Measurements from ENCODE around the gene DDIT4.
A peak's percentile ranks its signal among the peaks of the same experiment; 100 is the strongest.

The DDIT4 gene

GRCh38 chr10:72311667-72312066 is 37.9 kb downstream of the DDIT4 start:
- TF ChIP-seq CTCF (conservative IDR thresholded peaks at IDR 0.05; ENCODE audit: low read depth, low read length): no peak
- no peak overlapping the region for H3K4me3 ChIP-seq (ENCODE audit: low read depth, low read length)
- no peak for DNase-seq (ENCODE audit: low read depth)

- no peak overlapping the region for H3K4me3 ChIP-seq (ENCODE audit: low read depth, low read length)
- DNase-seq (ENCODE audit: low read depth): no peak
- TF ChIP-seq CTCF (conservative IDR thresholded peaks at IDR 0.05; ENCODE audit: low read depth, low read length): no peak
Observed at GRCh38 chr10:72312865-72313391, 39.2 kb downstream of the DDIT4 start.

GRCh38 chr10:72314263-72314662 is 40.5 kb downstream of the DDIT4 start:
- no peak overlapping the region for H3K4me3 ChIP-seq (ENCODE audit: low read depth, low read length)
- TF ChIP-seq CTCF (conservative IDR thresholded peaks at IDR 0.05; ENCODE audit: low read depth, low read length): no peak
- no peak for DNase-seq (ENCODE audit: low read depth)

GRCh38 chr10:72315054-72315453 is 41.3 kb downstream of the DDIT4 start:
- DNase-seq (ENCODE audit: low read depth): no peak
- no peak overlapping the region for H3K4me3 ChIP-seq (ENCODE audit: low read depth, low read length)
- TF ChIP-seq CTCF (conservative IDR thresholded peaks at IDR 0.05; ENCODE audit: low read depth, low read length): no peak

- no peak overlapping the region for H3K4me3 ChIP-seq (ENCODE audit: low read depth, low read length)
- DNase-seq (ENCODE audit: low read depth): peak; percentile 46
- no peak for TF ChIP-seq CTCF (conservative IDR thresholded peaks at IDR 0.05; ENCODE audit: low read depth, low read length)
Observed at GRCh38 chr10:72315611-72316385, 42.1 kb downstream of the DDIT4 start.

- no peak overlapping the region for H3K4me3 ChIP-seq (ENCODE audit: low read depth, low read length)
- TF ChIP-seq CTCF (conservative IDR thresholded peaks at IDR 0.05; ENCODE audit: low read depth, low read length): no peak
- DNase-seq (ENCODE audit: low read depth): no peak
Observed at GRCh38 chr10:72316386-72316700, 42.6 kb downstream of the DDIT4 start.

All from choroid plexus epithelial cell (primary cell).